Uterus (tissue), 4 donors: ENCODE measurements around the gene PCDH1. TPM values are rescaled to one million over a fixed set of nuclear protein-coding genes. Genes with fewer than 3 reads are reported as not detected.

Source experiments
- DNase-seq, 2 donors: peaks; one replicate each; pipeline ENCODE4 v3.0.0-alpha.2; 2019 to 2020
- H3K27ac ChIP-seq, 2 donors: fragments of 200-600 bp; sonication (generic); 1 replicate in 1 of 2; 2 replicates in 1 of 2; pipeline ENCODE4 v1.5.1; 2016 to 2018
- H3K27me3 ChIP-seq, 2 donors: fragments of 200-600 bp; sonication (generic); one replicate each; pipeline ENCODE4 v1.5.1; 2018 to 2019; ENCODE audit warnings: control low read depth in 1 of 2
- H3K36me3 ChIP-seq, 2 donors: fragments of 200-600 bp; sonication (generic); one replicate each; pipeline ENCODE4 v1.5.1; 2019; ENCODE audit warnings: control low read depth in 1 of 2
- H3K4me1 ChIP-seq, 2 donors: fragments of 200-600 bp; sonication (generic); one replicate each; pipeline ENCODE4 v1.5.1; 2018 to 2019; ENCODE audit warnings: control low read depth in 1 of 2
- H3K4me3 ChIP-seq, 2 donors: fragments of 200-600 bp; sonication (generic); 1 replicate in 1 of 2; 2 replicates in 1 of 2; pipeline ENCODE4 v1.5.1; 2018 to 2019; ENCODE audit warnings: mild to moderate bottlenecking in 1 of 2
- H3K9me3 ChIP-seq, 2 donors: fragments of 200-600 bp; sonication (generic); one replicate each; pipeline ENCODE4 v1.5.1; 2019; ENCODE audit warnings: control low read depth in 1 of 2
- POLR2A ChIP-seq, 2 donors: fragments of 450-650 bp; IDR thresholded peaks; one replicate each; pipeline ENCODE4 v1.6.1; 2016; ENCODE audit warnings: antibody characterized with exemption in 2 of 2, mild to moderate bottlenecking in 1 of 2, moderate library complexity in 1 of 2
- intact Hi-C: fragments of 100-400 bp; cut with DNase I; formaldehyde crosslinking; loops from one replicate; pipeline ENCODE4 v1.15.1; 2023; ENCODE audit warnings: low total_unique reads
- total RNA-seq, 4 donors: library from RNA; depleted of rRNA in 3 of 4; stranded (reverse); fragments of >200 nt in 3 of 4; gene quantifications; one replicate each; pipeline versions ENCODE4 v1.1.0 to v1.2.4, GENCODE V29; 2014 to 2023
- TF ChIP-seq, protein P1 (sequence below), 4 experiments: fragments of 200-600 bp in 2 of 4; fragments of 450-650 bp in 2 of 4; sonication (generic) in 2 of 4; IDR thresholded peaks; one replicate each; pipeline ENCODE4 v1.5.1; 2016 to 2019; ENCODE audit warnings: antibody characterized with exemption in 4 of 4, mild to moderate bottlenecking in 2 of 4, moderate library complexity in 1 of 4
- donor health status: DM: yes; HTN: yes; CAD: no.

PCDH1 gene
- total RNA-seq, 4 donors from 2014 or later: 29.2 to 46.7 (median 31.5) TPM

DNA sequence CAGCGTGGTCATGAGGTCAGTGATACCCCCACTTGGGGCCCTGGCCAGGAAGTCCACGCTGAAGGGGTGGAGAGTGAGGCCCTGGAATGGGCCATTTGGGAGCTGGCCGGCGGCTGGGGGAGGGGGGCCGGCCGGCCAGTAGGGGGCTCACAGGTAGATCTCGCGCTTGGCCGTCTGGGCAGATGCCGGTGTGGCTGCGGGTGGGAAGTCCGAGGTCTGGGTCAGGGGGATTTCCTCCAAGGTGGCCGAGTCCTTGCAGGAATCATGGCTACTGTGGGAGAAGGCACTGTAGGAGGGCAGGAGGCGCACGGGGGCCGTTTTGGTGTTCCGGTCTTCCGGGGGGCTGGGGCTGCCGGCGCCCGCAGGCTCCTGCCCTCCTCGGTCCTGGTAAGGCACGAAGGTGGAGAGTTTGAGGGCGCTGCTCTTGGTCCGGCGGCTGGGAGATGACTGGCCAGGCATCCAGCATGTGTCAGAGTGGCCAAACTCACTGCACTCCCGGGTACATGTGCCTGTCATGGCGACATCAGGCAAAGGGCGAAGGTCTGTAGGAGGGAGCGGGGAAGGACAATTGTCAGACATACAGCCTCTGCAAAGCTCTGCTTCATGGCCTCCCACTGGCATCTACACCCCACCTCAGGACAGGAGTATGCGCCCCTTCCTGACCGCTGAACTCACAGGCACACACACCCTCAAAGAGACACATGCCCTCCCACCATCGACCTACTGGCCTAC, 24.1 kb downstream of the PCDH1 start:
- TF ChIP-seq, protein P1, sequence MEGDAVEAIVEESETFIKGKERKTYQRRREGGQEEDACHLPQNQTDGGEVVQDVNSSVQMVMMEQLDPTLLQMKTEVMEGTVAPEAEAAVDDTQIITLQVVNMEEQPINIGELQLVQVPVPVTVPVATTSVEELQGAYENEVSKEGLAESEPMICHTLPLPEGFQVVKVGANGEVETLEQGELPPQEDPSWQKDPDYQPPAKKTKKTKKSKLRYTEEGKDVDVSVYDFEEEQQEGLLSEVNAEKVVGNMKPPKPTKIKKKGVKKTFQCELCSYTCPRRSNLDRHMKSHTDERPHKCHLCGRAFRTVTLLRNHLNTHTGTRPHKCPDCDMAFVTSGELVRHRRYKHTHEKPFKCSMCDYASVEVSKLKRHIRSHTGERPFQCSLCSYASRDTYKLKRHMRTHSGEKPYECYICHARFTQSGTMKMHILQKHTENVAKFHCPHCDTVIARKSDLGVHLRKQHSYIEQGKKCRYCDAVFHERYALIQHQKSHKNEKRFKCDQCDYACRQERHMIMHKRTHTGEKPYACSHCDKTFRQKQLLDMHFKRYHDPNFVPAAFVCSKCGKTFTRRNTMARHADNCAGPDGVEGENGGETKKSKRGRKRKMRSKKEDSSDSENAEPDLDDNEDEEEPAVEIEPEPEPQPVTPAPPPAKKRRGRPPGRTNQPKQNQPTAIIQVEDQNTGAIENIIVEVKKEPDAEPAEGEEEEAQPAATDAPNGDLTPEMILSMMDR (IDR thresholded peaks at IDR 0.05): no peak
- TF ChIP-seq POLR2A (IDR thresholded peaks at IDR 0.05): no peak
- Histone ChIP-seq H3K4me1 (no peaks in the 10 kb centered on the region), H3K27ac (no peak overlapping the region), H3K27me3 (no peaks in the 10 kb centered on the region), H3K36me3 (no peaks in the 10 kb centered on the region), H3K9me3 (no peaks in the 10 kb centered on the region), H3K4me3 (no peak overlapping the region)
- intact Hi-C loops: no loop called here
- no peak for DNase-seq

DNA sequence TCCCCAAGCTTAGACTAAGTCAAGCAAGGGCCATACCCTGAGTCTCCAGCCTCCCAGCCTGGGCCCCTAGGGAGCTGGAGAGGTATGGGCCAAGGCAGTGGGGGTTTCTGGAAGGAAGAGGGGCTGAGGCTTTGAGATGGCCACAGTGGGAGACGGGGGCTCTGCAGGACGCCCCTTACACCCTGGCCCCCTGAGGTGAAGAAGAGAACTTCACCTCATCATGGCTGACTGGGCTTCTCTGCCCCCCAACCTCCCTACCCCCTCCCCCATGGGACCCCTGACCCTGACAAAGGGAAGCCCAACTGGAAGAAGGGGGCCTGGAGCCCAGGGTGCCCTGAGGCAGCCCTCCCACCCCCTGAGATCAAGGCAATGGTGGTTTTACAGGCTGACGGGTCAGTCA, 25.8 kb downstream of the PCDH1 start:
- H3K36me3 ChIP-seq: no peaks in the 10 kb centered on the region
- no peaks in the 10 kb centered on the region for H3K27me3 ChIP-seq
- H3K4me1 ChIP-seq: no peaks in the 10 kb centered on the region
- no peak overlapping the region for H3K4me3 ChIP-seq
- no peak overlapping the region for H3K27ac ChIP-seq
- H3K9me3 ChIP-seq: no peaks in the 10 kb centered on the region
- intact Hi-C loops: no loop called here
- no peak for DNase-seq
- no peak for TF ChIP-seq POLR2A (IDR thresholded peaks at IDR 0.05)
- TF ChIP-seq, protein P1 (IDR thresholded peaks at IDR 0.05): no peak

DNA sequence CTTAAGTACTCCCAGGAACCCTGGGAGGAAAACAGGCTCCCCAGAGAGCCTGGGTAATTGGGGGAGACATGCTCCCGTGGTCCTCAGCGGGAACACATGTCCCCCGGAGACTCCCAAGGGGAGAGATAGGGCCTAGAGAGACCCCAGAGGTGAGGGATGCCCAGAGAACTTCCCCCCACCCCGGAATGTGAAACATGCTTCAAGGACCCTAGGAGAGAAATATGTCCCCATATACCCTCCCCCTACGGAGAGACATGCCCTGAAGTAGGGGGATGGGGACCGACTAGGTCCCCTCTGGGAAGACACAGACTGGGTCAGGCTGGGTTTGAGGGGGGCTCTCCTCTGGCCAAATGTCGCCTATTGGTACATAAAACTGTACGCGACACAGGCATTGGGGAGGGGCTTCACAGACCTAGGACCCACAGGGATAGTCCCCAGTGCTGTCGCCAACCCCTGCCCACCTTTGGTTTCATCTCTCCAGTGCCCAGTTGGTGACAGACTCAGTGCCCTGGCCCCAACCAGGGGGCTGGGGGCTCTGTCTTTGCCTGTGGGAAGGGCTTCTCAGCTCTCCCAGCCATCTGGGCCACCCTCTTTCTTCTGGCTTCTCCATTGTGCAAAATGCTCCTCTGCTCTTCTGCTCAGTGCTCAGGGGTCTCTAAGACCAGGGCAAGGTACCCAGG, 26.9 kb downstream of the PCDH1 start:
- H3K4me3 ChIP-seq: no peak overlapping the region
- H3K27ac ChIP-seq: peak overlapping the region; percentile 91 to 94
- H3K36me3 ChIP-seq: no peaks in the 10 kb centered on the region
- DNase-seq: no peak
- H3K4me1 ChIP-seq: no peaks in the 10 kb centered on the region
- H3K9me3 ChIP-seq: no peaks in the 10 kb centered on the region
- intact Hi-C loops: no loop called here
- TF ChIP-seq POLR2A (IDR thresholded peaks at IDR 0.05): no peak
- TF ChIP-seq, protein P1 (IDR thresholded peaks at IDR 0.05): no peak
- H3K27me3 ChIP-seq: no peaks in the 10 kb centered on the region

DNA sequence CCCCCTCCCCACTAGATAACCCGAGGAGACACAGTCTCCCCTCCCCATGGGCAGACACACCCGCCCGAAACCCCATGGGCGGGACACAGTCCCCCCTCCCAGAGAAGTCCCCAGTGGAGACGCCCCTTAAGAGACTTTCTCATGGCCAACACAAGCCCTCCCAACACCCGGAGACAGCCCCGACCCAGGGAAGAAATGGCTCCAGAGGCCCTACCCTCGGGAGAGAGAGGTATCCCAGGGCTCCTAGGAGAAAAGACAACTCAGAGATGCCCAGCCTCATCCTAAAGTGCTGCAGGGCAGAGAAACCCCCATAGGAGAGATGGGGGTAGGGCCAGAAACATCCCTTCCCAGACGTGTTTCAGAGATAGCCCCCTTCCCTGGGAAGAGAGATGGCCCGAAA, 27.4 kb downstream of the PCDH1 start:
- intact Hi-C loops: no loop called here
- TF ChIP-seq, protein P1 (IDR thresholded peaks at IDR 0.05): no peak
- no peak for TF ChIP-seq POLR2A (IDR thresholded peaks at IDR 0.05)
- H3K36me3 ChIP-seq: no peaks in the 10 kb centered on the region
- H3K4me1 ChIP-seq: no peaks in the 10 kb centered on the region
- no peak for DNase-seq
- no peaks in the 10 kb centered on the region for H3K9me3 ChIP-seq
- H3K27me3 ChIP-seq: no peaks in the 10 kb centered on the region
- H3K4me3 ChIP-seq: peak overlapping the region; percentile 64
- peak overlapping the region; percentile 91 to 94 for H3K27ac ChIP-seq

GRCh38 chr5:141850244-141850768, 27.9 kb downstream of the PCDH1 start:
- Histone ChIP-seq H3K27ac (peak overlapping the region; percentile 91 to 94), H3K4me1 (no peaks in the 10 kb centered on the region), H3K27me3 (no peaks in the 10 kb centered on the region), H3K36me3 (no peaks in the 10 kb centered on the region), H3K9me3 (no peaks in the 10 kb centered on the region), H3K4me3 (peak overlapping the region; percentile 64)
- intact Hi-C loops: no loop called here
- no peak for TF ChIP-seq POLR2A (IDR thresholded peaks at IDR 0.05)
- TF ChIP-seq, protein P1 (IDR thresholded peaks at IDR 0.05): no peak
- DNase-seq: peak; percentile 45 to 50
